OCI-LY3 (cell line): Measurements from ENCODE around the gene ARHGEF17.

Source experiments
- EZH2phosphoT487 ChIP-seq: fragments of 200-600 bp; shearing (Covaris generic); IDR thresholded peaks from 2 replicates; pipeline ENCODE4 v1.6.1; 2018; ENCODE audit warnings: antibody characterized with exemption, mixed run types, low read depth
- TF ChIP-seq, protein P1 (sequence below): fragments of 200-600, 300-600 bp; sonication (generic); IDR thresholded peaks from 2 replicates; pipeline ENCODE4 v1.5.1; 2014; ENCODE audit warnings: antibody characterized with exemption, low read length, low read depth

DNA sequence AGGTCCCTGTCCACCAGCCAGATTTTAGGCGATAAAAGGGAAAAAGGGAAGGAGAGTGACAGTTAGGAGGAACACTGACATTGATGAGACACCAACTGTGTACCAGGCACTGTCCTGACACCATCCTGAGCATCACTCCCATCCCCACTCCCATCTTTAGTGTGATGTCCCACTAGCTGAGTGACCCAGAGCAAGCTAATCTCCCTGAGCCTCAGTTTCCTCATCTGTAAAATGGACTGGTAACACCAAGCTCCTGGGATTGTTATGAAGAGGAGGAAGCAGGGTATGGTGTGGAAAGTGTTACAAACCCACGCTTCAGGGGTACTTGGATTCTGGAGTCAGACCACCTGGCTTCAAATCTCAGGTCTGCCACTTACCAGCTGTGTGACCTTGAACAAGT, 44.4 kb upstream of the ARHGEF17 start:
- TF ChIP-seq, protein P1, sequence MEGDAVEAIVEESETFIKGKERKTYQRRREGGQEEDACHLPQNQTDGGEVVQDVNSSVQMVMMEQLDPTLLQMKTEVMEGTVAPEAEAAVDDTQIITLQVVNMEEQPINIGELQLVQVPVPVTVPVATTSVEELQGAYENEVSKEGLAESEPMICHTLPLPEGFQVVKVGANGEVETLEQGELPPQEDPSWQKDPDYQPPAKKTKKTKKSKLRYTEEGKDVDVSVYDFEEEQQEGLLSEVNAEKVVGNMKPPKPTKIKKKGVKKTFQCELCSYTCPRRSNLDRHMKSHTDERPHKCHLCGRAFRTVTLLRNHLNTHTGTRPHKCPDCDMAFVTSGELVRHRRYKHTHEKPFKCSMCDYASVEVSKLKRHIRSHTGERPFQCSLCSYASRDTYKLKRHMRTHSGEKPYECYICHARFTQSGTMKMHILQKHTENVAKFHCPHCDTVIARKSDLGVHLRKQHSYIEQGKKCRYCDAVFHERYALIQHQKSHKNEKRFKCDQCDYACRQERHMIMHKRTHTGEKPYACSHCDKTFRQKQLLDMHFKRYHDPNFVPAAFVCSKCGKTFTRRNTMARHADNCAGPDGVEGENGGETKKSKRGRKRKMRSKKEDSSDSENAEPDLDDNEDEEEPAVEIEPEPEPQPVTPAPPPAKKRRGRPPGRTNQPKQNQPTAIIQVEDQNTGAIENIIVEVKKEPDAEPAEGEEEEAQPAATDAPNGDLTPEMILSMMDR, result no peak
- TF ChIP-seq EZH2phosphoT487, result no peak
